ENCODE results near the gene IFIT2. TPM values are rescaled to one million over a fixed set of nuclear protein-coding genes. Genes with fewer than 3 reads are reported as not detected.

Gene IFIT2
- polyA plus RNA-seq, 3 donors = 9.7 to 25.2 (median 15.5) TPM

GRCh38 chr10:89343089-89343767 lies 41.4 kb downstream of the IFIT2 start:
- H3K4me2 ChIP-seq (replicated peaks; ENCODE audit: extremely low read depth, low read length, poor library complexity, severe bottlenecking) = no peak overlapping the region
- no peak for DNase-seq
- peaks cover 26 to 28% of the 10 kb centered on the region in 2 donors for H3K4me1 ChIP-seq (ENCODE audit: control insufficient read depth in 1 of 2, insufficient read depth in 2 of 2, low read length in 2 of 2)
- H3K27ac Mint-ChIP-seq = peak overlapping the region in 1 of 7 donors; percentile 26
- H3K9me3 Mint-ChIP-seq = peaks cover 0 to 1% (median 0%) of the 10 kb centered on the region in 7 donors
- no peaks in the 10 kb centered on the region for H3K9me3 ChIP-seq (replicated peaks in 1 of 2; ENCODE audit: control insufficient read depth in 1 of 2, insufficient read depth in 1 of 2, low read length in 2 of 2)
- H3K27me3 Mint-ChIP-seq (ENCODE audit: low read depth in 3 of 3) = no peaks in the 10 kb centered on the region
- intact Hi-C loops (cut with micrococcal nuclease) = no loop called here
- no peak overlapping the region for H3K4me3 ChIP-seq (replicated peaks in 1 of 3; ENCODE audit: low read depth in 2 of 3, low read length in 3 of 3)
- H3K27me3 ChIP-seq (ENCODE audit: control insufficient read depth in 2 of 2, insufficient read depth in 2 of 2, low read length in 2 of 2) = no peaks in the 10 kb centered on the region
- peaks cover 24% of the 10 kb centered on the region for H4K20me1 ChIP-seq (ENCODE audit: insufficient read depth, low read length)
- WGBS (ENCODE audit: insufficient coverage) = 100% methylated on average over 4 of the region's 5 CpGs
- TF ChIP-seq CTCF (IDR thresholded peaks at IDR 0.05) = no peak
- H3K9ac ChIP-seq (ENCODE audit: insufficient read depth, low read length, poor library complexity, severe bottlenecking) = no peak overlapping the region
- H3K27ac ChIP-seq (ENCODE audit: low read depth in 1 of 2, low read length in 2 of 2) = no peak overlapping the region
- H3K4me1 Mint-ChIP-seq = peaks cover 33% of the 10 kb centered on the region
- H3K36me3 Mint-ChIP-seq = peaks cover 22 to 27% of the 10 kb centered on the region in 2 donors
- H3K4me3 Mint-ChIP-seq = no peak overlapping the region
- no peaks in the 10 kb centered on the region for H3K79me2 ChIP-seq (ENCODE audit: insufficient read depth, low read length)
- H3K36me3 ChIP-seq (replicated peaks in 1 of 2; ENCODE audit: control insufficient read depth in 1 of 2, insufficient read depth in 2 of 2, low read length in 2 of 2) = peaks cover 26 to 30% of the 10 kb centered on the region in 2 donors
- H2AFZ ChIP-seq (ENCODE audit: insufficient read depth, low read depth, low read length, poor library complexity, severe bottlenecking) = no peak overlapping the region

DNA sequence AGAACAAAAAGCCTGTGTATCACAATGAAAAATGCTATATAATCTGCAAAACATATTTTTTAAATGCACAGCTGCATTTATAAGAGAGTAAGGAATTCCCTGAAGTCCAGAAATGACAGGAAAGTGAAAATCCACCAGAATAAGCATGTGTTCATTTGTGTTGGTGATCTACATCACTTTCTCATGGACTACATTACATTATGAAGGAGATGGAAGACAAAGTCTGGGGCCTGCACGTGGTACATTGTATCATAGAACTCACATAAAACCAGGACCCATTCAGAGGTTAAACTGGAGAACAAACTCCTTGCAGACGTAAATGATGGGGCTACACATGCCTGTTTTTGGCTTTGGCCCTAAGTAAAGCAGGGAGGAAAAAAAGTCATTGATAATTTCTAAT lies 42.3 kb downstream of the IFIT2 start:
- Histone ChIP-seq H3K4me3 (replicated peaks in 1 of 3; ENCODE audit: low read depth in 2 of 3, low read length in 3 of 3) (no peak overlapping the region), H3K4me2 (replicated peaks; ENCODE audit: extremely low read depth, low read length, poor library complexity, severe bottlenecking) (no peak overlapping the region), H3K27me3 (ENCODE audit: control insufficient read depth in 2 of 2, insufficient read depth in 2 of 2, low read length in 2 of 2) (no peaks in the 10 kb centered on the region), H3K79me2 (ENCODE audit: insufficient read depth, low read length) (no peaks in the 10 kb centered on the region), H3K9ac (ENCODE audit: insufficient read depth, low read length, poor library complexity, severe bottlenecking) (no peak overlapping the region), H2AFZ (ENCODE audit: insufficient read depth, low read depth, low read length, poor library complexity, severe bottlenecking) (no peak overlapping the region), H3K27ac (ENCODE audit: low read depth in 1 of 2, low read length in 2 of 2) (no peak overlapping the region), H3K9me3 (replicated peaks in 1 of 2; ENCODE audit: control insufficient read depth in 1 of 2, insufficient read depth in 1 of 2, low read length in 2 of 2) (no peaks in the 10 kb centered on the region), H3K4me1 (ENCODE audit: control insufficient read depth in 1 of 2, insufficient read depth in 2 of 2, low read length in 2 of 2) (peaks cover 31 to 36% of the 10 kb centered on the region in 2 donors), H3K36me3 (replicated peaks in 1 of 2; ENCODE audit: control insufficient read depth in 1 of 2, insufficient read depth in 2 of 2, low read length in 2 of 2) (peaks cover 17 to 21% of the 10 kb centered on the region in 2 donors), H4K20me1 (ENCODE audit: insufficient read depth, low read length) (peaks cover 15% of the 10 kb centered on the region)
- DNase-seq = no peak
- Mint-ChIP-seq H3K4me1 (peaks cover 42% of the 10 kb centered on the region), H3K36me3 (peaks cover 13 to 18% of the 10 kb centered on the region in 2 donors), H3K9me3 (peaks cover 0 to 1% (median 0%) of the 10 kb centered on the region in 7 donors), H3K27me3 (ENCODE audit: low read depth in 3 of 3) (no peaks in the 10 kb centered on the region), H3K4me3 (no peak overlapping the region), H3K27ac (no peak overlapping the region)
- WGBS (ENCODE audit: insufficient coverage) = 83% methylated on average over 1 of the region's 2 CpGs
- no peak for TF ChIP-seq CTCF (IDR thresholded peaks at IDR 0.05)
- intact Hi-C loops (cut with micrococcal nuclease) = no loop called here

All from CD14-positive monocyte (primary cell).